Ecto neural progenitor cell (in vitro differentiated cells): ENCODE results near the gene ANGEL2.
"Not testable (repeated sequence)": the region's sequence is repeated elsewhere in the genome, so short reads cannot be mapped to it uniquely, and the experiment has no call there.

Source experiments
- DNase-seq: peaks from one replicate; pipeline ENCODE4 v3.0.0-alpha.2; 2018; ENCODE audit warnings: low spot score

The ANGEL2 gene

GRCh38 chr1:212975111-212975918 is 40.4 kb downstream of the ANGEL2 start:
- DNase-seq, result no peak

GRCh38 chr1:212974711-212975110 is 41.0 kb downstream of the ANGEL2 start:
- DNase-seq, result no peak

- DNase-seq, result peak; percentile 7
Observed at GRCh38 chr1:212973899-212974298, 41.8 kb downstream of the ANGEL2 start.

GRCh38 chr1:212973426-212973825 is 42.2 kb downstream of the ANGEL2 start:
- DNase-seq, result no peak

- no peak for DNase-seq
Observed at GRCh38 chr1:212971312-212971711, 44.4 kb downstream of the ANGEL2 start.

GRCh38 chr1:212970085-212970484 is 45.6 kb downstream of the ANGEL2 start:
- peak; percentile 27 for DNase-seq

GRCh38 chr1:212968368-212968863 is 47.3 kb downstream of the ANGEL2 start:
- no peak for DNase-seq

GRCh38 chr1:212967801-212968200 is 47.9 kb downstream of the ANGEL2 start:
- no peak for DNase-seq

GRCh38 chr1:212966616-212967015 is 49.1 kb downstream of the ANGEL2 start:
- DNase-seq, result no peak

- DNase-seq, result not testable (repeated sequence)
Observed at GRCh38 chr1:212964993-212965392, 50.7 kb downstream of the ANGEL2 start.

GRCh38 chr1:212964102-212964501 is 51.6 kb downstream of the ANGEL2 start:
- no peak for DNase-seq

- no peak for DNase-seq
Observed at GRCh38 chr1:212962509-212962908, 53.2 kb downstream of the ANGEL2 start.

GRCh38 chr1:212960932-212961331 is 54.7 kb downstream of the ANGEL2 start:
- DNase-seq, result no peak

GRCh38 chr1:212959266-212960220 is 56.1 kb downstream of the ANGEL2 start:
- no peak for DNase-seq

- no peak for DNase-seq
Observed at GRCh38 chr1:212958175-212958574, 57.5 kb downstream of the ANGEL2 start.

GRCh38 chr1:212957546-212957945 is 58.1 kb downstream of the ANGEL2 start:
- no peak for DNase-seq

GRCh38 chr1:212955961-212956620 is 59.6 kb downstream of the ANGEL2 start:
- DNase-seq, result no peak

GRCh38 chr1:212955098-212955497 is 60.6 kb downstream of the ANGEL2 start:
- no peak for DNase-seq

GRCh38 chr1:212954514-212954913 is 61.2 kb downstream of the ANGEL2 start:
- no peak for DNase-seq

- no peak for DNase-seq
Observed at GRCh38 chr1:212953321-212953720, 62.3 kb downstream of the ANGEL2 start.

- no peak for DNase-seq
Observed at GRCh38 chr1:212952641-212952976, 63.1 kb downstream of the ANGEL2 start.

- no peak for DNase-seq
Observed at GRCh38 chr1:212951947-212952640, 63.6 kb downstream of the ANGEL2 start.
